ENCODE results near the gene HDAC4. TPM values are rescaled to one million over a fixed set of nuclear protein-coding genes. Genes with fewer than 3 reads are reported as not detected.

HDAC4 gene
- polyA plus RNA-seq, 1 donor (not counting 4 experiments of a cell fraction or from before 2014, with no cell fraction given), result 2.9 TPM

- FAIRE-seq (no peak), DNase-seq (ENCODE audit: low read depth, low spot score) (no peak)
- TF ChIP-seq EZH2 (IDR thresholded peaks at IDR 0.05; ENCODE audit: low read length) (no peak), CTCF (optimal IDR thresholded peaks at IDR 0.05 in 1 of 3, IDR thresholded peaks at IDR 0.05 in 1 of 3, conservative IDR thresholded peaks at IDR 0.05 in 1 of 3; ENCODE audit: extremely low read depth in 1 of 3, insufficient read depth in 2 of 3, low read length in 3 of 3) (no peak)
- Histone ChIP-seq H3K4me1 (ENCODE audit: control insufficient read depth, extremely low read depth, insufficient read depth, low read length) (no peaks in the 10 kb centered on the region), H3K9me3 (ENCODE audit: control insufficient read depth, low read depth, low read length) (peaks cover 4% of the 10 kb centered on the region), H2AFZ (ENCODE audit: control insufficient read depth, low read length) (no peak overlapping the region), H3K9ac (ENCODE audit: control insufficient read depth, extremely low read depth, insufficient read depth, low read length) (no peak overlapping the region), H3K79me2 (ENCODE audit: control insufficient read depth, insufficient read depth, low read length) (no peaks in the 10 kb centered on the region), H4K20me1 (ENCODE audit: control insufficient read depth, extremely low read depth, insufficient read depth, low read length) (no peaks in the 10 kb centered on the region), H3K36me3 (ENCODE audit: control insufficient read depth in 2 of 2, extremely low read depth in 1 of 2, insufficient read depth in 2 of 2, low read length in 2 of 2) (peaks cover 0 to 8% of the 10 kb centered on the region in 2 experiments), H3K9me1 (ENCODE audit: control insufficient read depth, extremely low read depth, insufficient read depth, low read length) (no peaks in the 10 kb centered on the region), H3K27me3 (ENCODE audit: control insufficient read depth, extremely low read depth, insufficient read depth, low read length) (no peaks in the 10 kb centered on the region), H3K4me2 (ENCODE audit: control insufficient read depth, extremely low read depth, insufficient read depth, low read depth, low read length) (no peak overlapping the region), H3K27ac (ENCODE audit: control insufficient read depth, insufficient read depth, low read length) (no peak overlapping the region), H3K4me3 (ENCODE audit: control insufficient read depth in 2 of 3, extremely low read depth in 1 of 3, insufficient read depth in 2 of 3, low read depth in 1 of 3, low read length in 3 of 3) (no peak overlapping the region)
- dilution Hi-C loops (cut with MboI; ENCODE audit: extremely low pct_ligation_motif_present, low sequenced_read_pairs), result no loop called here
Measured at GRCh38 chr2:239187464-239188253, 213.2 kb downstream of the HDAC4 start.

- no peak overlapping the region for H3K4me3 ChIP-seq (ENCODE audit: control insufficient read depth in 2 of 3, extremely low read depth in 1 of 3, insufficient read depth in 2 of 3, low read depth in 1 of 3, low read length in 3 of 3)
- no peaks in the 10 kb centered on the region for H3K4me1 ChIP-seq (ENCODE audit: control insufficient read depth, extremely low read depth, insufficient read depth, low read length)
- DNase-seq (ENCODE audit: low read depth, low spot score) (no peak), FAIRE-seq (no peak)
- peaks cover 4% of the 10 kb centered on the region for H3K9me3 ChIP-seq (ENCODE audit: control insufficient read depth, low read depth, low read length)
- no peak overlapping the region for H3K27ac ChIP-seq (ENCODE audit: control insufficient read depth, insufficient read depth, low read length)
- no peak overlapping the region for H2AFZ ChIP-seq (ENCODE audit: control insufficient read depth, low read length)
- H3K9me1 ChIP-seq (ENCODE audit: control insufficient read depth, extremely low read depth, insufficient read depth, low read length), result no peaks in the 10 kb centered on the region
- H3K9ac ChIP-seq (ENCODE audit: control insufficient read depth, extremely low read depth, insufficient read depth, low read length), result no peak overlapping the region
- no peaks in the 10 kb centered on the region for H3K27me3 ChIP-seq (ENCODE audit: control insufficient read depth, extremely low read depth, insufficient read depth, low read length)
- H3K4me2 ChIP-seq (ENCODE audit: control insufficient read depth, extremely low read depth, insufficient read depth, low read depth, low read length), result no peak overlapping the region
- no peaks in the 10 kb centered on the region for H3K79me2 ChIP-seq (ENCODE audit: control insufficient read depth, insufficient read depth, low read length)
- TF ChIP-seq EZH2 (IDR thresholded peaks at IDR 0.05; ENCODE audit: low read length), result no peak
- no peak for TF ChIP-seq CTCF (optimal IDR thresholded peaks at IDR 0.05 in 1 of 3, IDR thresholded peaks at IDR 0.05 in 1 of 3, conservative IDR thresholded peaks at IDR 0.05 in 1 of 3; ENCODE audit: extremely low read depth in 1 of 3, insufficient read depth in 2 of 3, low read length in 3 of 3)
- peaks cover 0 to 8% of the 10 kb centered on the region in 2 experiments for H3K36me3 ChIP-seq (ENCODE audit: control insufficient read depth in 2 of 2, extremely low read depth in 1 of 2, insufficient read depth in 2 of 2, low read length in 2 of 2)
- dilution Hi-C loops (cut with MboI; ENCODE audit: extremely low pct_ligation_motif_present, low sequenced_read_pairs), result no loop called here
- no peaks in the 10 kb centered on the region for H4K20me1 ChIP-seq (ENCODE audit: control insufficient read depth, extremely low read depth, insufficient read depth, low read length)
Measured at GRCh38 chr2:239186516-239187357, 214.1 kb downstream of the HDAC4 start.
